Neutrophil (primary cell): ENCODE data around the gene PRMT9.

ENCODE experiments used
- H3K27ac ChIP-seq: fragments of 200-600 bp; sonication (generic); 2 replicates; pipeline ENCODE4 v1.5.1; 2016; ENCODE audit warnings: mild to moderate bottlenecking, moderate library complexity
- H3K27me3 ChIP-seq: fragments of 200-600 bp; sonication (generic); 2 replicates; pipeline ENCODE4 v1.6.0; 2016; ENCODE audit warnings: mild to moderate bottlenecking
- H3K36me3 ChIP-seq: fragments of 200-600 bp; sonication (generic); 2 replicates; pipeline ENCODE4 v1.5.1; 2017
- H3K4me1 ChIP-seq, 2 experiments: fragments of 200-600 bp in 1 of 2; sonication (generic) in 1 of 2; 1 replicate in 1 of 2; 2 replicates in 1 of 2; pipeline versions ENCODE4 v1.5.1 to v1.6.1; 2013 to 2016; ENCODE audit warnings: low read depth in 1 of 2, low read length in 1 of 2, mild to moderate bottlenecking in 1 of 2, moderate library complexity in 1 of 2; ENCODE audit not compliant: control insufficient read depth in 1 of 2, insufficient read depth in 1 of 2
- H3K4me3 ChIP-seq, 2 experiments: fragments of 200-600 bp in 1 of 2; sonication (generic) in 1 of 2; 1 replicate in 1 of 2; 2 replicates in 1 of 2; pipeline ENCODE4 v1.5.1; 2013 to 2016; ENCODE audit warnings: low read depth in 1 of 2, low read length in 1 of 2, mild to moderate bottlenecking in 1 of 2, moderate library complexity in 1 of 2
- H3K9me3 ChIP-seq: fragments of 200-600 bp; sonication (generic); 2 replicates; pipeline ENCODE4 v1.5.1; 2016
- TF ChIP-seq, protein P1 (sequence below): fragments of 200-600 bp; sonication (generic); IDR thresholded peaks from 2 replicates; pipeline ENCODE4 v1.5.1; 2016; ENCODE audit warnings: antibody characterized with exemption

PRMT9 gene

GRCh38 chr4:147607471-147607870, 76.5 kb downstream of the PRMT9 start:
- H3K27ac ChIP-seq = no peak overlapping the region
- TF ChIP-seq, protein P1, sequence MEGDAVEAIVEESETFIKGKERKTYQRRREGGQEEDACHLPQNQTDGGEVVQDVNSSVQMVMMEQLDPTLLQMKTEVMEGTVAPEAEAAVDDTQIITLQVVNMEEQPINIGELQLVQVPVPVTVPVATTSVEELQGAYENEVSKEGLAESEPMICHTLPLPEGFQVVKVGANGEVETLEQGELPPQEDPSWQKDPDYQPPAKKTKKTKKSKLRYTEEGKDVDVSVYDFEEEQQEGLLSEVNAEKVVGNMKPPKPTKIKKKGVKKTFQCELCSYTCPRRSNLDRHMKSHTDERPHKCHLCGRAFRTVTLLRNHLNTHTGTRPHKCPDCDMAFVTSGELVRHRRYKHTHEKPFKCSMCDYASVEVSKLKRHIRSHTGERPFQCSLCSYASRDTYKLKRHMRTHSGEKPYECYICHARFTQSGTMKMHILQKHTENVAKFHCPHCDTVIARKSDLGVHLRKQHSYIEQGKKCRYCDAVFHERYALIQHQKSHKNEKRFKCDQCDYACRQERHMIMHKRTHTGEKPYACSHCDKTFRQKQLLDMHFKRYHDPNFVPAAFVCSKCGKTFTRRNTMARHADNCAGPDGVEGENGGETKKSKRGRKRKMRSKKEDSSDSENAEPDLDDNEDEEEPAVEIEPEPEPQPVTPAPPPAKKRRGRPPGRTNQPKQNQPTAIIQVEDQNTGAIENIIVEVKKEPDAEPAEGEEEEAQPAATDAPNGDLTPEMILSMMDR = no peak
- H3K36me3 ChIP-seq = no peaks in the 10 kb centered on the region
- no peaks in the 10 kb centered on the region for H3K9me3 ChIP-seq
- no peak overlapping the region for H3K4me3 ChIP-seq
- no peaks in the 10 kb centered on the region for H3K4me1 ChIP-seq
- peaks cover 24% of the 10 kb centered on the region for H3K27me3 ChIP-seq

- Histone ChIP-seq H3K4me3 (no peak overlapping the region), H3K9me3 (no peaks in the 10 kb centered on the region), H3K4me1 (no peaks in the 10 kb centered on the region), H3K27ac (no peak overlapping the region), H3K36me3 (no peaks in the 10 kb centered on the region), H3K27me3 (peaks cover 5% of the 10 kb centered on the region)
- TF ChIP-seq, protein P1 = no peak
Observed at GRCh38 chr4:147605499-147605898, 78.5 kb downstream of the PRMT9 start.

- Histone ChIP-seq H3K4me3 (no peak overlapping the region), H3K27me3 (peaks cover under 1% of the 10 kb centered on the region), H3K36me3 (no peaks in the 10 kb centered on the region), H3K4me1 (no peaks in the 10 kb centered on the region), H3K9me3 (no peaks in the 10 kb centered on the region), H3K27ac (no peak overlapping the region)
- TF ChIP-seq, protein P1 = no peak
Observed at GRCh38 chr4:147599769-147600168, 84.2 kb downstream of the PRMT9 start.

GRCh38 chr4:147599206-147599605, 84.8 kb downstream of the PRMT9 start:
- Histone ChIP-seq H3K36me3 (no peaks in the 10 kb centered on the region), H3K4me1 (no peaks in the 10 kb centered on the region), H3K9me3 (no peaks in the 10 kb centered on the region), H3K27me3 (peaks cover 6% of the 10 kb centered on the region), H3K27ac (no peak overlapping the region), H3K4me3 (no peak overlapping the region)
- TF ChIP-seq, protein P1 = no peak

- Histone ChIP-seq H3K27ac (no peak overlapping the region), H3K27me3 (peaks cover 19% of the 10 kb centered on the region), H3K4me3 (no peak overlapping the region), H3K9me3 (no peaks in the 10 kb centered on the region), H3K36me3 (no peaks in the 10 kb centered on the region), H3K4me1 (no peaks in the 10 kb centered on the region)
- TF ChIP-seq, protein P1 = no peak
Observed at GRCh38 chr4:147597561-147597960, 86.4 kb downstream of the PRMT9 start.

DNA sequence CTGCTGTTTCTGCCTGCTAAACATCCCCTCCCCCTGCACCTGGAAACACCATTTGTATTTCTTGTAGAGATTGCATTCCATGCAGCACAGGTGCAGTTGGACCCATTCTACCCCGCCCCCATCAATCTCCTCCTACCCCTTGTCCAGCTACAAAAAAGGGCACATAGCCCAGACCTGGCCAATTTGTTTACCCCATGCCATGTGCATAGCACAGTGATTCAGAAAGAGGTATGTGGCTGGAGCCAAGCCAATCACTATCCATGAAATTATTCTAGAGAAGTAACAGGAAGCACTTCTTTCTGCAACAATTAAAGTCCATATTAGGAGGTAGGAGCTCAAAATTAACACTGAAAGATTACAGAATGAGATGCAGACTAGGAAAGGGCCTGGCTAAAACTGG, 87.0 kb downstream of the PRMT9 start:
- H3K36me3 ChIP-seq = no peaks in the 10 kb centered on the region
- no peak overlapping the region for H3K27ac ChIP-seq

More for the DNA sequence above, 87.0 kb downstream of the PRMT9 start:
- H3K9me3 ChIP-seq = no peaks in the 10 kb centered on the region
- TF ChIP-seq, protein P1 = no peak
- H3K4me1 ChIP-seq = no peaks in the 10 kb centered on the region
- H3K4me3 ChIP-seq = no peak overlapping the region
- peaks cover 19% of the 10 kb centered on the region for H3K27me3 ChIP-seq
